SK-N-SH treated with all-trans-retinoic acid at 6 μM for 48 hours (cell line): ENCODE results near the gene PLEKHJ1.

ENCODE experiments used
- PATZ1 ChIP-seq: fragments of 250-450 bp; sonication (Bioruptor Pico); IDR thresholded peaks from 2 replicates; pipeline ENCODE4 v1.8.0; 2020; ENCODE audit warnings: mild to moderate bottlenecking, moderate library complexity, borderline replicate concordance
- ZFP30 ChIP-seq: fragments of 450-650 bp; formaldehyde crosslinking; IDR thresholded peaks from 2 replicates; pipeline ENCODE4 v1.5.0; 2022; ENCODE audit warnings: mild to moderate bottlenecking, moderate library complexity

- TF ChIP-seq ZFP30 (CRISPR knock-in tag) = no peak
- TF ChIP-seq PATZ1 (CRISPR knock-in tag) = no peak
Observed at GRCh38 chr19:2197270-2197669, 38.9 kb downstream of the PLEKHJ1 start.
